HEK293 (cell line): Measurements from ENCODE around the gene ASTN2.

ENCODE experiments used
- CTCF ChIA-PET: fragments of 350-600 bp; formaldehyde crosslinking; extraction: SDS; loops from one replicate; lab custom pipeline; 2021; ENCODE audit warnings: antibody characterized with exemption; lab: Yijun Ruan, JAX
- POLR2A ChIA-PET: fragments of 300-600 bp; formaldehyde crosslinking; extraction: SDS; loops from one replicate; lab custom pipeline; 2020; ENCODE audit warnings: antibody characterized with exemption, inconsistent platforms; lab: Yijun Ruan, JAX
- H3K27ac ChIP-seq: fragments of 200-500 bp; sonication (Bioruptor generic); 2 replicates; pipeline ENCODE4 v1.5.1; 2014; ENCODE audit warnings: low read depth, low read length, control low read depth, inconsistent platforms; ENCODE audit errors: extremely low read depth
- H3K36me3 ChIP-seq, 2 experiments: fragments of 200-500 bp in 1 of 2; sonication (Bioruptor generic) in 1 of 2; 1 replicate in 1 of 2; 2 replicates in 1 of 2; pipeline ENCODE4 v1.5.1; 2014 to 2017; ENCODE audit warnings: inconsistent platforms in 2 of 2, low read length in 2 of 2; ENCODE audit not compliant: control insufficient read depth in 2 of 2, insufficient read depth in 1 of 2
- H3K4me1 ChIP-seq: fragments of 200-500 bp; sonication (Bioruptor generic); 2 replicates; pipeline ENCODE4 v1.5.1; 2014; ENCODE audit warnings: mild to moderate bottlenecking, low read length, inconsistent platforms; ENCODE audit not compliant: control insufficient read depth, insufficient read depth
- H3K4me3 ChIP-seq: 2 replicates; pipeline ENCODE4 v1.5.1; 2011; ENCODE audit warnings: low read depth, mild to moderate bottlenecking, control low read depth, low read length, moderate library complexity
- H3K9me3 ChIP-seq: fragments of 200-500 bp; sonication (Bioruptor generic); 2 replicates; pipeline ENCODE4 v1.5.1; 2014; ENCODE audit warnings: low read depth, low read length, inconsistent platforms; ENCODE audit not compliant: control insufficient read depth, insufficient read depth
- HOXC10 ChIP-seq: sonication (generic); formaldehyde crosslinking; IDR thresholded peaks from 2 replicates; pipeline ENCODE4 v1.8.1; 2023; ENCODE audit warnings: mild to moderate bottlenecking, missing genetic modification reagents
- KLF10 ChIP-seq: fragments of 450-650 bp; IDR thresholded peaks from 2 replicates; pipeline ENCODE4 v1.5.1; 2018; ENCODE audit warnings: missing biosample characterization, mild to moderate bottlenecking, missing genetic modification characterization
- YY2 ChIP-seq: fragments of 450-650 bp; formaldehyde crosslinking; IDR thresholded peaks from 2 replicates; pipeline ENCODE4 v1.5.1; 2016; ENCODE audit warnings: missing biosample characterization, missing genetic modification characterization
- ZNF211 ChIP-seq: fragments of 450-650 bp; formaldehyde crosslinking; IDR thresholded peaks from 2 replicates; pipeline ENCODE4 v1.5.1; 2016; ENCODE audit warnings: low read depth, missing biosample characterization, missing genetic modification characterization
- ZNF266 ChIP-seq: fragments of 450-650 bp; formaldehyde crosslinking; IDR thresholded peaks from 2 replicates; pipeline ENCODE4 v1.5.1; 2016; ENCODE audit warnings: missing biosample characterization, missing genetic modification characterization, low read depth
- ZNF311 ChIP-seq: fragments of 450-650 bp; formaldehyde crosslinking; IDR thresholded peaks from 2 replicates; pipeline ENCODE4 v1.5.1; 2017; ENCODE audit warnings: missing biosample characterization, missing genetic modification characterization, borderline replicate concordance
- ZNF324 ChIP-seq: fragments of 450-650 bp; formaldehyde crosslinking; IDR thresholded peaks from 2 replicates; pipeline ENCODE4 v1.5.1; 2016; ENCODE audit warnings: missing biosample characterization, missing genetic modification characterization
- ZNF335 ChIP-seq: fragments of 450-650 bp; formaldehyde crosslinking; conservative IDR thresholded peaks from 2 replicates; pipeline ENCODE4 v1.5.1; 2016; ENCODE audit warnings: missing biosample characterization, missing genetic modification characterization
- ZNF341 ChIP-seq: fragments of 450-650 bp; formaldehyde crosslinking; IDR thresholded peaks from 2 replicates; pipeline ENCODE4; 2016; ENCODE audit warnings: low read depth, missing biosample characterization, missing genetic modification characterization
- ZNF416 ChIP-seq: fragments of 450-650 bp; formaldehyde crosslinking; IDR thresholded peaks from 2 replicates; pipeline ENCODE4 v1.5.1; 2016; ENCODE audit warnings: missing biosample characterization, missing genetic modification characterization
- ZNF529 ChIP-seq: fragments of 450-650 bp; formaldehyde crosslinking; IDR thresholded peaks from 2 replicates; pipeline ENCODE4 v1.5.1; 2017; ENCODE audit warnings: missing genetic modification characterization, missing biosample characterization; ENCODE audit not compliant: insufficient replicate concordance
- ZNF561 ChIP-seq: fragments of 450-650 bp; IDR thresholded peaks from 2 replicates; pipeline ENCODE4 v1.5.1; 2018; ENCODE audit warnings: missing biosample characterization, missing genetic modification characterization, borderline replicate concordance
- ZNF677 ChIP-seq: fragments of 450-650 bp; IDR thresholded peaks from 2 replicates; pipeline ENCODE4 v1.5.0; 2018; ENCODE audit warnings: missing biosample characterization, mild to moderate bottlenecking, missing genetic modification characterization, moderate library complexity
- ZXDB ChIP-seq: fragments of 450-650 bp; formaldehyde crosslinking; IDR thresholded peaks from 2 replicates; pipeline ENCODE4 v1.5.1; 2016; ENCODE audit warnings: missing biosample characterization, missing genetic modification characterization
- TF ChIP-seq, protein P1 (sequence below): fragments of 450-650 bp; formaldehyde crosslinking; IDR thresholded peaks from 2 replicates; pipeline ENCODE4 v1.5.1; 2016; ENCODE audit warnings: missing biosample characterization, missing genetic modification characterization
- TF ChIP-seq, protein P2 (sequence below): fragments of 450-650 bp; formaldehyde crosslinking; IDR thresholded peaks from 2 replicates; pipeline ENCODE4 v1.5.1; 2016; ENCODE audit warnings: missing biosample characterization, missing genetic modification characterization, borderline replicate concordance
- TF ChIP-seq, protein P3 (sequence below): fragments of 450-650 bp; formaldehyde crosslinking; IDR thresholded peaks from 2 replicates; pipeline ENCODE4 v1.5.1; 2016; ENCODE audit warnings: missing biosample characterization, missing genetic modification characterization, borderline replicate concordance
- TF ChIP-seq, protein P4 (sequence below): fragments of 450-650 bp; formaldehyde crosslinking; IDR thresholded peaks from 2 replicates; pipeline ENCODE4 v1.5.1; 2016; ENCODE audit warnings: missing biosample characterization, missing genetic modification characterization

Gene ASTN2

DNA sequence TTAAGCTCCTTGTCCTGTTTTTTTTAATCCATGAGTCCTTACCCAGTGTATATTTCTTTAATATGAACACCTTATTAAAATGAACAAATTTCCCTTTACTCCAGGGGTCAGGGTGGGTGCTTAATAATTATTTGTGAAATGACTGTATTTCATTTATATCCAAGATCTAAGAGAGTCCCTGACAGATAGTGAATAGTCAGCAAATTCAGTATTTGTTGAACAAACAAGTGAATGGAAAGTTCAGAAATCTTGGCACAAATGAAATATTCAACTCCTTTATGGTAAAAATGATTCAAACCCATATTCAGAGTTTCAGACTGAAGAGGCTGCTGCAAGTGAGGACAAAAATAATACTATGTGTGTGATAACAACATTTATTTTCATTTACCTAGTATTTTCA, 59.9 kb downstream of the ASTN2 start (continued):
- TF ChIP-seq, protein P1, sequence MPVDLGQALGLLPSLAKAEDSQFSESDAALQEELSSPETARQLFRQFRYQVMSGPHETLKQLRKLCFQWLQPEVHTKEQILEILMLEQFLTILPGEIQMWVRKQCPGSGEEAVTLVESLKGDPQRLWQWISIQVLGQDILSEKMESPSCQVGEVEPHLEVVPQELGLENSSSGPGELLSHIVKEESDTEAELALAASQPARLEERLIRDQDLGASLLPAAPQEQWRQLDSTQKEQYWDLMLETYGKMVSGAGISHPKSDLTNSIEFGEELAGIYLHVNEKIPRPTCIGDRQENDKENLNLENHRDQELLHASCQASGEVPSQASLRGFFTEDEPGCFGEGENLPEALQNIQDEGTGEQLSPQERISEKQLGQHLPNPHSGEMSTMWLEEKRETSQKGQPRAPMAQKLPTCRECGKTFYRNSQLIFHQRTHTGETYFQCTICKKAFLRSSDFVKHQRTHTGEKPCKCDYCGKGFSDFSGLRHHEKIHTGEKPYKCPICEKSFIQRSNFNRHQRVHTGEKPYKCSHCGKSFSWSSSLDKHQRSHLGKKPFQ (tag by site-specific recombination) = no peak
- no peak for TF ChIP-seq ZNF311 (tag by site-specific recombination)
- TF ChIP-seq, protein P2, sequence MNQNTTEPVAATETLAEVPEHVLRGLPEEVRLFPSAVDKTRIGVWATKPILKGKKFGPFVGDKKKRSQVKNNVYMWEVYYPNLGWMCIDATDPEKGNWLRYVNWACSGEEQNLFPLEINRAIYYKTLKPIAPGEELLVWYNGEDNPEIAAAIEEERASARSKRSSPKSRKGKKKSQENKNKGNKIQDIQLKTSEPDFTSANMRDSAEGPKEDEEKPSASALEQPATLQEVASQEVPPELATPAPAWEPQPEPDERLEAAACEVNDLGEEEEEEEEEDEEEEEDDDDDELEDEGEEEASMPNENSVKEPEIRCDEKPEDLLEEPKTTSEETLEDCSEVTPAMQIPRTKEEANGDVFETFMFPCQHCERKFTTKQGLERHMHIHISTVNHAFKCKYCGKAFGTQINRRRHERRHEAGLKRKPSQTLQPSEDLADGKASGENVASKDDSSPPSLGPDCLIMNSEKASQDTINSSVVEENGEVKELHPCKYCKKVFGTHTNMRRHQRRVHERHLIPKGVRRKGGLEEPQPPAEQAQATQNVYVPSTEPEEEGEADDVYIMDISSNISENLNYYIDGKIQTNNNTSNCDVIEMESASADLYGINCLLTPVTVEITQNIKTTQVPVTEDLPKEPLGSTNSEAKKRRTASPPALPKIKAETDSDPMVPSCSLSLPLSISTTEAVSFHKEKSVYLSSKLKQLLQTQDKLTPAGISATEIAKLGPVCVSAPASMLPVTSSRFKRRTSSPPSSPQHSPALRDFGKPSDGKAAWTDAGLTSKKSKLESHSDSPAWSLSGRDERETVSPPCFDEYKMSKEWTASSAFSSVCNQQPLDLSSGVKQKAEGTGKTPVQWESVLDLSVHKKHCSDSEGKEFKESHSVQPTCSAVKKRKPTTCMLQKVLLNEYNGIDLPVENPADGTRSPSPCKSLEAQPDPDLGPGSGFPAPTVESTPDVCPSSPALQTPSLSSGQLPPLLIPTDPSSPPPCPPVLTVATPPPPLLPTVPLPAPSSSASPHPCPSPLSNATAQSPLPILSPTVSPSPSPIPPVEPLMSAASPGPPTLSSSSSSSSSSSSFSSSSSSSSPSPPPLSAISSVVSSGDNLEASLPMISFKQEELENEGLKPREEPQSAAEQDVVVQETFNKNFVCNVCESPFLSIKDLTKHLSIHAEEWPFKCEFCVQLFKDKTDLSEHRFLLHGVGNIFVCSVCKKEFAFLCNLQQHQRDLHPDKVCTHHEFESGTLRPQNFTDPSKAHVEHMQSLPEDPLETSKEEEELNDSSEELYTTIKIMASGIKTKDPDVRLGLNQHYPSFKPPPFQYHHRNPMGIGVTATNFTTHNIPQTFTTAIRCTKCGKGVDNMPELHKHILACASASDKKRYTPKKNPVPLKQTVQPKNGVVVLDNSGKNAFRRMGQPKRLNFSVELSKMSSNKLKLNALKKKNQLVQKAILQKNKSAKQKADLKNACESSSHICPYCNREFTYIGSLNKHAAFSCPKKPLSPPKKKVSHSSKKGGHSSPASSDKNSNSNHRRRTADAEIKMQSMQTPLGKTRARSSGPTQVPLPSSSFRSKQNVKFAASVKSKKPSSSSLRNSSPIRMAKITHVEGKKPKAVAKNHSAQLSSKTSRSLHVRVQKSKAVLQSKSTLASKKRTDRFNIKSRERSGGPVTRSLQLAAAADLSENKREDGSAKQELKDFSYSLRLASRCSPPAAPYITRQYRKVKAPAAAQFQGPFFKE (tag by site-specific recombination) = no peak
- no peak for TF ChIP-seq ZNF416 (tag by site-specific recombination)
- TF ChIP-seq ZXDB (tag by site-specific recombination) = no peak
- no peak for TF ChIP-seq ZNF341 (tag by site-specific recombination)

DNA sequence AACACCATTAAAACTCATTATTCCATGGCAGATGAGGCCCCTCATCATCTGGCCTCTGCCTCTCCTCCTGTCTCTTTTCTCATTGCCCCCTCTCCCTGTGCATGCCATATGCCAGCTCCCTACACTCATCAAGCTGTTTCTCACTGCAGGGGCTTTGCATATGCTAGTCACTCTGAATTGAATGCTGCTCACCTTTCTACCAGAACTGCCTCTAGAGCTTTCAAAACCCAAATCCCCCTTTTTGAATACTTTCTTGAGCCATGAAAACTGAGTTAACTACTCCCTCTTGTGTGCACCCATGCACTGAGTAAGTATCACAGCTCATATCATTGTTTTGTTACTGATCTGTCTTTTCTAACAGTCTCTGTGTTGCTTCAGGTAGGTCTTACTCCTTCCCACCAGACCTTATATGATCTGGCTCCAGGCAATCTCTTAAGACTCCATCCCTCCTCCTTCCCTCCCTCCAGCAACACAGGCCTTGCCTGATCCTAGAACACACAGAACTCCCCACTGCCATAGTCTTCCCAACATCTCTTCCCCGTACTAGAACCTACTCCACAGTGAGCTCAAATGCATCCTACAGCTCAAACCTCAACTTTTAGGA, 60.5 kb downstream of the ASTN2 start:
- TF ChIP-seq ZNF529 (tag by site-specific recombination) (no peak), ZNF266 (tag by site-specific recombination) (no peak), ZNF677 (tag by site-specific recombination) (no peak), YY2 (tag by site-specific recombination) (no peak), KLF10 (tag by site-specific recombination) (no peak), ZNF324 (tag by site-specific recombination) (no peak), ZNF211 (tag by site-specific recombination) (no peak), HOXC10 (no peak), ZNF335 (tag by site-specific recombination) (no peak), ZNF561 (tag by site-specific recombination) (no peak)
- TF ChIP-seq, protein P3, sequence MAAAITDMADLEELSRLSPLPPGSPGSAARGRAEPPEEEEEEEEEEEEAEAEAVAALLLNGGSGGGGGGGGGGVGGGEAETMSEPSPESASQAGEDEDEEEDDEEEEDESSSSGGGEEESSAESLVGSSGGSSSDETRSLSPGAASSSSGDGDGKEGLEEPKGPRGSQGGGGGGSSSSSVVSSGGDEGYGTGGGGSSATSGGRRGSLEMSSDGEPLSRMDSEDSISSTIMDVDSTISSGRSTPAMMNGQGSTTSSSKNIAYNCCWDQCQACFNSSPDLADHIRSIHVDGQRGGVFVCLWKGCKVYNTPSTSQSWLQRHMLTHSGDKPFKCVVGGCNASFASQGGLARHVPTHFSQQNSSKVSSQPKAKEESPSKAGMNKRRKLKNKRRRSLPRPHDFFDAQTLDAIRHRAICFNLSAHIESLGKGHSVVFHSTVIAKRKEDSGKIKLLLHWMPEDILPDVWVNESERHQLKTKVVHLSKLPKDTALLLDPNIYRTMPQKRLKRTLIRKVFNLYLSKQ (tag by site-specific recombination) = no peak
- TF ChIP-seq, protein P4, sequence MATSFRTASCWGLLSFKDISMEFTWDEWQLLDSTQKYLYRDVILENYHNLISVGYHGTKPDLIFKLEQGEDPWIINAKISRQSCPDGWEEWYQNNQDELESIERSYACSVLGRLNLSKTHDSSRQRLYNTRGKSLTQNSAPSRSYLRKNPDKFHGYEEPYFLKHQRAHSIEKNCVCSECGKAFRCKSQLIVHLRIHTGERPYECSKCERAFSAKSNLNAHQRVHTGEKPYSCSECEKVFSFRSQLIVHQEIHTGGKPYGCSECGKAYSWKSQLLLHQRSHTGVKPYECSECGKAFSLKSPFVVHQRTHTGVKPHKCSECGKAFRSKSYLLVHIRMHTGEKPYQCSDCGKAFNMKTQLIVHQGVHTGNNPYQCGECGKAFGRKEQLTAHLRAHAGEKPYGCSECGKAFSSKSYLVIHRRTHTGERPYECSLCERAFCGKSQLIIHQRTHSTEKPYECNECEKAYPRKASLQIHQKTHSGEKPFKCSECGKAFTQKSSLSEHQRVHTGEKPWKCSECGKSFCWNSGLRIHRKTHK (tag by site-specific recombination) = no peak
- TF ChIP-seq, protein P2 (tag by site-specific recombination) = no peak
- TF ChIP-seq, all 188 proteins: peak for 0
- H3K4me1 ChIP-seq = no peaks in the 10 kb centered on the region
- ChIA-PET CTCF (no interaction called here), POLR2A (no interaction called here)
- no peak overlapping the region for H3K4me3 ChIP-seq
- H3K9me3 ChIP-seq = no peaks in the 10 kb centered on the region
- no peaks in the 10 kb centered on the region for H3K36me3 ChIP-seq
- no peak overlapping the region for H3K27ac ChIP-seq
